Naive thymus-derived CD8-positive, alpha-beta T cell (primary cell): Measurements from ENCODE around the gene MIS18A. TPM values are rescaled to one million over a fixed set of nuclear protein-coding genes. Genes with fewer than 3 reads are reported as not detected.

ENCODE experiments used
- ATAC-seq, 2 donors: fragments of 150-1000 bp; cut with Tn5 transposase in 1 of 2; sonication (Bioruptor Pico), chemical (Tn5 transposase) in 1 of 2; 1 replicate in 1 of 2; 2 replicates in 1 of 2; pipeline ENCODE4 v1.10.0; 2021; ENCODE audit warnings: mild to moderate bottlenecking in 2 of 2, moderate library complexity in 2 of 2
- POLR2A ChIA-PET: fragments of 350-600 bp; sonication (Branson Sonifier 250); formaldehyde crosslinking; loops from one replicate; lab custom pipeline; 2021; ENCODE audit warnings: antibody characterized with exemption; lab: Charles Lee
- DNase-seq, 10 donors: peaks; one replicate each; pipeline versions ENCODE4 v3.0.0 to v3.0.0-alpha.2; 2020 to 2022
- H3K27ac Mint-ChIP-seq, 10 donors: one replicate each; pipeline ENCODE4 v1.8.0; 2020 to 2022; ENCODE audit warnings: mild to moderate bottlenecking in 10 of 10, mixed read lengths in 10 of 10, moderate library complexity in 4 of 10, inconsistent platforms in 1 of 10
- H3K27me3 Mint-ChIP-seq, 5 donors: one replicate each; pipeline ENCODE4 v1.8.0; 2021 to 2022; ENCODE audit warnings: mixed read lengths in 5 of 5
- H3K36me3 Mint-ChIP-seq, 3 donors: one replicate each; pipeline ENCODE4 v1.8.0; 2020 to 2022; ENCODE audit warnings: mixed read lengths in 3 of 3, mild to moderate bottlenecking in 2 of 3, inconsistent platforms in 1 of 3
- H3K4me1 Mint-ChIP-seq, 4 donors: one replicate each; pipeline ENCODE4 v1.8.0; 2021 to 2022; ENCODE audit warnings: mixed read lengths in 4 of 4
- H3K4me3 Mint-ChIP-seq, 10 donors: one replicate each; pipeline ENCODE4 v1.8.0; 2020 to 2022; ENCODE audit warnings: mild to moderate bottlenecking in 10 of 10, mixed read lengths in 10 of 10, moderate library complexity in 6 of 10, inconsistent platforms in 1 of 10
- H3K9me3 Mint-ChIP-seq, 9 donors: one replicate each; pipeline ENCODE4 v1.8.0; 2020 to 2022; ENCODE audit warnings: mixed read lengths in 9 of 9, mild to moderate bottlenecking in 3 of 9, inconsistent platforms in 1 of 9, moderate library complexity in 1 of 9
- polyA plus RNA-seq, 3 donors: library from polyadenylated mRNA; unstranded; fragments of 300-500 nt; fragmentation: Illumina TruSeq; gene quantifications; one replicate each; pipeline ENCODE4 v1.2.3, GENCODE V29; 2021
- total RNA-seq, 8 experiments: library from RNA in 2 of 8; stranded (reverse) in 2 of 8; gene quantifications; one replicate each; pipeline ENCODE4 v1.2.3 and lab custom pipeline; 2021 to 2026

The MIS18A gene
- total RNA-seq = 10 to 100 TPM; 10.8 to 11.3 TPM
- 10 to 100 TPM; 12.8 to 14.2 (median 14.0) TPM for polyA plus RNA-seq
- total RNA-seq (lab: John Stamatoyannopoulos, UW) = 3.9 to 17.2 (median 12.1) reads per million in 6 experiments

GRCh38 chr21:32278518-32279376 lies at the start of gene MIS18A:
TSS of gene MIS18A (minus strand) at chr21:32279049. CDS start at chr21:32279014, 35 bp downstream.
- peak within 1 kb of the TSS; percentile 90 to 98 (median 96) for H3K27ac Mint-ChIP-seq
- H3K27me3 Mint-ChIP-seq = peaks cover 0 to 3% (median 0%) of the 10 kb centered on the region in 5 donors

GRCh38 chr21:32328595-32328994 lies 49.7 kb upstream of the MIS18A start:
- DNase-seq (no peak), ATAC-seq (no peak)
- H3K27me3 Mint-ChIP-seq = no peaks in the 10 kb centered on the region
- H3K4me1 Mint-ChIP-seq = peaks cover 0 to 2% (median 0%) of the 10 kb centered on the region in 4 donors
- H3K4me3 Mint-ChIP-seq = no peak overlapping the region
- peaks cover 0 to 3% (median 0%) of the 10 kb centered on the region in 9 donors for H3K9me3 Mint-ChIP-seq
- H3K27ac Mint-ChIP-seq = no peak overlapping the region
- POLR2A ChIA-PET = no interaction called here
- H3K36me3 Mint-ChIP-seq = peaks cover 25 to 97% (median 69%) of the 10 kb centered on the region in 3 donors

More at GRCh38 chr21:32278518-32279376, at the start of gene MIS18A:
- Mint-ChIP-seq H3K36me3 (peaks cover 0 to 15% (median 3%) of the 10 kb centered on the region in 3 donors), H3K4me1 (peaks cover 14 to 35% (median 32%) of the 10 kb centered on the region in 4 donors), H3K9me3 (no peaks in the 10 kb centered on the region), H3K4me3 (peak within 1 kb of the TSS; percentile 97 to 100 (median 98))
- DNase-seq = peak; percentile 93 to 97 (median 96)
- POLR2A ChIA-PET = interaction anchor here (0.6 to 0.7 kb wide), 2 partner anchors 149 to 255 kb away, joined by 3 to 7 read pairs; no protein-coding TSS in a partner anchor
- peak; percentile 96 for ATAC-seq

GRCh38 chr21:32325706-32326105 lies 46.9 kb upstream of the MIS18A start:
- DNase-seq = no peak
- H3K27me3 Mint-ChIP-seq = no peaks in the 10 kb centered on the region
- peaks cover 0 to 3% (median 0%) of the 10 kb centered on the region in 9 donors for H3K9me3 Mint-ChIP-seq
- H3K36me3 Mint-ChIP-seq = peaks cover 11 to 97% (median 56%) of the 10 kb centered on the region in 3 donors
- H3K4me3 Mint-ChIP-seq = no peak overlapping the region
- no peaks in the 10 kb centered on the region for H3K4me1 Mint-ChIP-seq
- peak overlapping the region in 1 of 10 donors; percentile 6 for H3K27ac Mint-ChIP-seq
- POLR2A ChIA-PET = no interaction called here
- ATAC-seq = no peak

GRCh38 chr21:32322676-32323075 lies 43.8 kb upstream of the MIS18A start:
- Mint-ChIP-seq H3K4me3 (no peak overlapping the region), H3K27me3 (no peaks in the 10 kb centered on the region), H3K4me1 (no peaks in the 10 kb centered on the region), H3K9me3 (peaks cover 0 to 2% (median 0%) of the 10 kb centered on the region in 9 donors), H3K36me3 (peaks cover 9 to 99% (median 50%) of the 10 kb centered on the region in 3 donors), H3K27ac (peak overlapping the region in 1 of 10 donors; percentile 79)
- no peak for DNase-seq
- POLR2A ChIA-PET = no interaction called here
- no peak for ATAC-seq

- H3K4me1 Mint-ChIP-seq = no peaks in the 10 kb centered on the region
- H3K27ac Mint-ChIP-seq = no peak overlapping the region
- no peaks in the 10 kb centered on the region for H3K9me3 Mint-ChIP-seq
- H3K27me3 Mint-ChIP-seq = no peaks in the 10 kb centered on the region
- no peak overlapping the region for H3K4me3 Mint-ChIP-seq
- POLR2A ChIA-PET = no interaction called here
- H3K36me3 Mint-ChIP-seq = peaks cover 7 to 99% (median 46%) of the 10 kb centered on the region in 3 donors
- ATAC-seq (no peak), DNase-seq (no peak)
Measured at GRCh38 chr21:32322103-32322502, 43.3 kb upstream of the MIS18A start.

- no peaks in the 10 kb centered on the region for H3K27me3 Mint-ChIP-seq
- peaks cover 7 to 97% (median 40%) of the 10 kb centered on the region in 3 donors for H3K36me3 Mint-ChIP-seq
- no peaks in the 10 kb centered on the region for H3K9me3 Mint-ChIP-seq
- ATAC-seq (no peak), DNase-seq (no peak)
- no peak overlapping the region for H3K4me3 Mint-ChIP-seq
- H3K27ac Mint-ChIP-seq = no peak overlapping the region
- H3K4me1 Mint-ChIP-seq = no peaks in the 10 kb centered on the region
- POLR2A ChIA-PET = no interaction called here
Measured at GRCh38 chr21:32321480-32321879, 42.6 kb upstream of the MIS18A start.

- Mint-ChIP-seq H3K36me3 (peaks cover 7 to 97% (median 38%) of the 10 kb centered on the region in 3 donors), H3K4me1 (no peaks in the 10 kb centered on the region), H3K9me3 (no peaks in the 10 kb centered on the region), H3K4me3 (no peak overlapping the region), H3K27me3 (no peaks in the 10 kb centered on the region), H3K27ac (no peak overlapping the region)
- DNase-seq (no peak), ATAC-seq (no peak)
- POLR2A ChIA-PET = no interaction called here
Measured at GRCh38 chr21:32320726-32321125, 41.9 kb upstream of the MIS18A start.

- Mint-ChIP-seq H3K4me3 (no peak overlapping the region), H3K36me3 (peaks cover 1 to 94% (median 33%) of the 10 kb centered on the region in 3 donors)
Measured at GRCh38 chr21:32320059-32320458, 41.2 kb upstream of the MIS18A start.

GRCh38 chr21:32319012-32319411 lies 40.2 kb upstream of the MIS18A start:
- no peaks in the 10 kb centered on the region for H3K27me3 Mint-ChIP-seq
- ATAC-seq (no peak), DNase-seq (no peak)
- no peaks in the 10 kb centered on the region for H3K9me3 Mint-ChIP-seq
- H3K4me1 Mint-ChIP-seq = no peaks in the 10 kb centered on the region
- H3K36me3 Mint-ChIP-seq = peaks cover 0 to 92% (median 28%) of the 10 kb centered on the region in 3 donors
- POLR2A ChIA-PET = no interaction called here
- H3K27ac Mint-ChIP-seq = peak overlapping the region in 1 of 10 donors; percentile 43
- H3K4me3 Mint-ChIP-seq = no peak overlapping the region

More at GRCh38 chr21:32320059-32320458, 41.2 kb upstream of the MIS18A start:
- Mint-ChIP-seq H3K27ac (peak overlapping the region in 1 of 10 donors; percentile 13), H3K27me3 (no peaks in the 10 kb centered on the region), H3K4me1 (no peaks in the 10 kb centered on the region), H3K9me3 (no peaks in the 10 kb centered on the region)
- ATAC-seq (no peak), DNase-seq (no peak)
- POLR2A ChIA-PET = no interaction called here

- Mint-ChIP-seq H3K36me3 (peaks cover 4 to 92% (median 23%) of the 10 kb centered on the region in 3 donors), H3K27me3 (no peaks in the 10 kb centered on the region), H3K27ac (no peak overlapping the region), H3K4me1 (no peaks in the 10 kb centered on the region), H3K4me3 (no peak overlapping the region), H3K9me3 (no peaks in the 10 kb centered on the region)
- no peak for DNase-seq
- POLR2A ChIA-PET = no interaction called here
- no peak for ATAC-seq
Measured at GRCh38 chr21:32317726-32318125, 38.9 kb upstream of the MIS18A start.

- H3K27me3 Mint-ChIP-seq = no peaks in the 10 kb centered on the region
- no peak overlapping the region for H3K27ac Mint-ChIP-seq
- ATAC-seq = no peak
- no peak for DNase-seq
- H3K4me1 Mint-ChIP-seq = no peaks in the 10 kb centered on the region
- no peaks in the 10 kb centered on the region for H3K9me3 Mint-ChIP-seq
- H3K36me3 Mint-ChIP-seq = peaks cover 4 to 86% (median 23%) of the 10 kb centered on the region in 3 donors
- POLR2A ChIA-PET = no interaction called here
- no peak overlapping the region for H3K4me3 Mint-ChIP-seq
Measured at GRCh38 chr21:32316361-32317215, 37.7 kb upstream of the MIS18A start.

GRCh38 chr21:32315511-32316281 lies 36.8 kb upstream of the MIS18A start:
- POLR2A ChIA-PET = no interaction called here
- Mint-ChIP-seq H3K27me3 (no peaks in the 10 kb centered on the region), H3K4me1 (no peaks in the 10 kb centered on the region), H3K9me3 (no peaks in the 10 kb centered on the region), H3K36me3 (peaks cover 4 to 79% (median 20%) of the 10 kb centered on the region in 3 donors), H3K27ac (peak overlapping the region in 2 of 10 donors; percentile 4 to 49), H3K4me3 (no peak overlapping the region)
- no peak for DNase-seq
- no peak for ATAC-seq
